Large intestine (tissue), 3 donors: ENCODE measurements around the gene PDF. TPM values are rescaled to one million over a fixed set of nuclear protein-coding genes. Genes with fewer than 3 reads are reported as not detected.

ENCODE experiments used
- DNase-seq, 2 donors: peaks; one replicate each; pipeline versions ENCODE4 v3.0.0 to v3.0.0-alpha.2; 2013
- H3K27ac ChIP-seq: one replicate; pipeline ENCODE4 v1.5.1; 2013; ENCODE audit warnings: low read length
- H3K27me3 ChIP-seq: 2 replicates; pipeline ENCODE4 v1.6.1; 2013; ENCODE audit warnings: low read length; ENCODE audit not compliant: control insufficient read depth, insufficient read depth
- H3K36me3 ChIP-seq: 2 replicates; pipeline ENCODE4 v1.6.1; 2013; ENCODE audit warnings: low read length; ENCODE audit not compliant: control insufficient read depth, insufficient read depth
- H3K4me1 ChIP-seq: one replicate; pipeline ENCODE4 v1.6.1; 2013; ENCODE audit warnings: low read length; ENCODE audit not compliant: control insufficient read depth, insufficient read depth
- H3K4me3 ChIP-seq: one replicate; pipeline ENCODE4 v1.5.1; 2013; ENCODE audit warnings: low read length
- H3K9me3 ChIP-seq: one replicate; pipeline ENCODE4 v1.6.1; 2013; ENCODE audit warnings: mild to moderate bottlenecking, low read depth, low read length, moderate library complexity; ENCODE audit not compliant: control insufficient read depth
- WGBS: methylation state at CpG from one replicate; pipeline ENCODE4 v1.1.5; 2013; ENCODE audit warnings: low lambda C conversion rate; ENCODE audit not compliant: insufficient coverage; 5-methylcytosine and 5-hydroxymethylcytosine counted together
- polyA plus RNA-seq: library from polyadenylated mRNA; unstranded; fragments of 120-200 nt; gene quantifications from one replicate; pipeline ENCODE4 v1.2.1, GENCODE V29; 2013

Gene PDF
- polyA plus RNA-seq, 1 donor: 11.9 TPM

GRCh38 chr16:69318177-69318910, 12.0 kb downstream of the PDF start:
- Histone ChIP-seq H3K27me3 (no peaks in the 10 kb centered on the region), H3K4me1 (no peaks in the 10 kb centered on the region), H3K9me3 (no peaks in the 10 kb centered on the region), H3K36me3 (peaks cover 95% of the 10 kb centered on the region), H3K27ac (no peak overlapping the region), H3K4me3 (no peak overlapping the region)
- WGBS: no CpG with 5 or more reads among the region's 30 CpGs
- no peak for DNase-seq

- no peak for DNase-seq
- WGBS: no CpG with 5 or more reads among the region's 17 CpGs
- H3K9me3 ChIP-seq: no peaks in the 10 kb centered on the region
- H3K4me3 ChIP-seq: no peak overlapping the region
- no peaks in the 10 kb centered on the region for H3K27me3 ChIP-seq
- H3K36me3 ChIP-seq: peaks cover 81% of the 10 kb centered on the region
- H3K27ac ChIP-seq: no peak overlapping the region
- H3K4me1 ChIP-seq: peaks cover 3% of the 10 kb centered on the region
These were observed 13.8 kb downstream of the PDF start for GRCh38 chr16:69316595-69317034.

GRCh38 chr16:69315486-69316311, 14.7 kb downstream of the PDF start:
- 92% methylated on average over 8 of the region's 30 CpGs for WGBS
- Histone ChIP-seq H3K4me3 (no peak overlapping the region), H3K27me3 (no peaks in the 10 kb centered on the region), H3K9me3 (no peaks in the 10 kb centered on the region), H3K4me1 (peaks cover 3% of the 10 kb centered on the region), H3K36me3 (peaks cover 72% of the 10 kb centered on the region), H3K27ac (no peak overlapping the region)
- DNase-seq: no peak

GRCh38 chr16:69314534-69314933, 15.9 kb downstream of the PDF start:
- DNase-seq: no peak
- H3K36me3 ChIP-seq: peaks cover 60% of the 10 kb centered on the region
- peaks cover 3% of the 10 kb centered on the region for H3K4me1 ChIP-seq
- H3K27me3 ChIP-seq: no peaks in the 10 kb centered on the region
- H3K4me3 ChIP-seq: no peak overlapping the region
- no peaks in the 10 kb centered on the region for H3K9me3 ChIP-seq
- 100% methylated on average over 1 of the region's 11 CpGs for WGBS
- no peak overlapping the region for H3K27ac ChIP-seq

- no peak overlapping the region for H3K27ac ChIP-seq
- H3K36me3 ChIP-seq: peaks cover 50% of the 10 kb centered on the region
- H3K9me3 ChIP-seq: no peaks in the 10 kb centered on the region
- H3K4me1 ChIP-seq: peaks cover 3% of the 10 kb centered on the region
- H3K27me3 ChIP-seq: no peaks in the 10 kb centered on the region
- 100% methylated on average over 1 of the region's 5 CpGs for WGBS
- DNase-seq: no peak
- no peak overlapping the region for H3K4me3 ChIP-seq
These were observed 16.9 kb downstream of the PDF start for GRCh38 chr16:69313469-69313868.

GRCh38 chr16:69311533-69312387, 18.6 kb downstream of the PDF start:
- no CpG with 5 or more reads among the region's 59 CpGs for WGBS
- Histone ChIP-seq H3K4me1 (peaks cover 3% of the 10 kb centered on the region), H3K4me3 (peak overlapping the region; percentile 84), H3K27me3 (no peaks in the 10 kb centered on the region), H3K27ac (peak overlapping the region; percentile 68), H3K9me3 (no peaks in the 10 kb centered on the region), H3K36me3 (peaks cover 35% of the 10 kb centered on the region)
- DNase-seq: peak in 1 of 2 donors; percentile 52

- Histone ChIP-seq H3K9me3 (no peaks in the 10 kb centered on the region), H3K36me3 (peaks cover 27% of the 10 kb centered on the region), H3K27me3 (no peaks in the 10 kb centered on the region), H3K4me3 (peak within 1 kb of the TSS; percentile 84), H3K27ac (peak within 1 kb of the TSS; percentile 68), H3K4me1 (peaks cover 3% of the 10 kb centered on the region)
- no CpG with 5 or more reads among the region's 70 CpGs for WGBS
- DNase-seq: peak; percentile 97 to 98
These were observed 19.5 kb downstream of the PDF start, which contains the start of gene VPS4A for GRCh38 chr16:69310653-69311532. Gene VPS4A (plus strand): TSS chr16:69311350. CDS start chr16:69311512, 162 bp downstream.

- WGBS: 98% methylated on average over 7 of the region's 12 CpGs
- peaks cover 3% of the 10 kb centered on the region for H3K4me1 ChIP-seq
- H3K4me3 ChIP-seq: no peak overlapping the region
- no peaks in the 10 kb centered on the region for H3K9me3 ChIP-seq
- DNase-seq: no peak
- H3K27me3 ChIP-seq: no peaks in the 10 kb centered on the region
- peaks cover 11% of the 10 kb centered on the region for H3K36me3 ChIP-seq
- no peak overlapping the region for H3K27ac ChIP-seq
These were observed 21.1 kb downstream of the PDF start for GRCh38 chr16:69309316-69309715.

- Histone ChIP-seq H3K4me1 (peaks cover 3% of the 10 kb centered on the region), H3K9me3 (no peaks in the 10 kb centered on the region), H3K36me3 (peaks cover 1% of the 10 kb centered on the region), H3K4me3 (no peak overlapping the region), H3K27me3 (no peaks in the 10 kb centered on the region), H3K27ac (no peak overlapping the region)
- no CpG with 5 or more reads among the region's 2 CpGs for WGBS
- DNase-seq: no peak
These were observed 22.5 kb downstream of the PDF start for GRCh38 chr16:69307856-69308255.
